ENCODE measurements around the gene RASGRP1.

DNA sequence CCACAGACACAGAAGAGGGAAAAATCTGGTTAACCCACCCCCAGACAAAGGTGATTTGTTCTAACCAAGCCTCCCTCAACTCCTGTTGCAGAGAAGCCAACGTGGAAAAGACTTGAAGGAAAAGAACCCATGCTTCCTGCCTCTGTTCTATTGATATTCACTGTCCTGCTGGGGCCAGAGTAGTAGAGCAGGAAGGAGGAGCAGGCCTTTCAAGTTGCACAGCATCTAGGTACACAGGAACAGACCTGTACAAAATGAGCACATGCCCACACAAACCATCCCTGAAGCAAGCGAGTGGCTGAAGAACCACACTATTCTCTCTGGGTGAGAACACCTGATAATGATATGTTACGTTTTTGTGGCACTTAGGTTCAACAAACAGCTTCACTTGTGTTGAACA is 29.9 kb downstream of the RASGRP1 start:
- no peak for TF ChIP-seq POLR2A (IDR thresholded peaks at IDR 0.05)
- TF ChIP-seq, protein P1, sequence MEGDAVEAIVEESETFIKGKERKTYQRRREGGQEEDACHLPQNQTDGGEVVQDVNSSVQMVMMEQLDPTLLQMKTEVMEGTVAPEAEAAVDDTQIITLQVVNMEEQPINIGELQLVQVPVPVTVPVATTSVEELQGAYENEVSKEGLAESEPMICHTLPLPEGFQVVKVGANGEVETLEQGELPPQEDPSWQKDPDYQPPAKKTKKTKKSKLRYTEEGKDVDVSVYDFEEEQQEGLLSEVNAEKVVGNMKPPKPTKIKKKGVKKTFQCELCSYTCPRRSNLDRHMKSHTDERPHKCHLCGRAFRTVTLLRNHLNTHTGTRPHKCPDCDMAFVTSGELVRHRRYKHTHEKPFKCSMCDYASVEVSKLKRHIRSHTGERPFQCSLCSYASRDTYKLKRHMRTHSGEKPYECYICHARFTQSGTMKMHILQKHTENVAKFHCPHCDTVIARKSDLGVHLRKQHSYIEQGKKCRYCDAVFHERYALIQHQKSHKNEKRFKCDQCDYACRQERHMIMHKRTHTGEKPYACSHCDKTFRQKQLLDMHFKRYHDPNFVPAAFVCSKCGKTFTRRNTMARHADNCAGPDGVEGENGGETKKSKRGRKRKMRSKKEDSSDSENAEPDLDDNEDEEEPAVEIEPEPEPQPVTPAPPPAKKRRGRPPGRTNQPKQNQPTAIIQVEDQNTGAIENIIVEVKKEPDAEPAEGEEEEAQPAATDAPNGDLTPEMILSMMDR (IDR thresholded peaks at IDR 0.05) = no peak
- TF ChIP-seq POLR2AphosphoS5 (IDR thresholded peaks at IDR 0.05) = no peak
- TF ChIP-seq EP300 (IDR thresholded peaks at IDR 0.05) = no peak
